Cortex of kidney (tissue), 1 donor: ENCODE data around the gene YPEL3.
A peak's percentile ranks its signal among the peaks of the same experiment; 100 is the strongest.
"Not testable (repeated sequence)": the region's sequence is repeated elsewhere in the genome, so short reads cannot be mapped to it uniquely, and the experiment has no call there.

Source experiments
- DNase-seq: peaks from one replicate; lab custom pipeline; 2025; lab: John Stamatoyannopoulos, UW

The YPEL3 gene

DNA sequence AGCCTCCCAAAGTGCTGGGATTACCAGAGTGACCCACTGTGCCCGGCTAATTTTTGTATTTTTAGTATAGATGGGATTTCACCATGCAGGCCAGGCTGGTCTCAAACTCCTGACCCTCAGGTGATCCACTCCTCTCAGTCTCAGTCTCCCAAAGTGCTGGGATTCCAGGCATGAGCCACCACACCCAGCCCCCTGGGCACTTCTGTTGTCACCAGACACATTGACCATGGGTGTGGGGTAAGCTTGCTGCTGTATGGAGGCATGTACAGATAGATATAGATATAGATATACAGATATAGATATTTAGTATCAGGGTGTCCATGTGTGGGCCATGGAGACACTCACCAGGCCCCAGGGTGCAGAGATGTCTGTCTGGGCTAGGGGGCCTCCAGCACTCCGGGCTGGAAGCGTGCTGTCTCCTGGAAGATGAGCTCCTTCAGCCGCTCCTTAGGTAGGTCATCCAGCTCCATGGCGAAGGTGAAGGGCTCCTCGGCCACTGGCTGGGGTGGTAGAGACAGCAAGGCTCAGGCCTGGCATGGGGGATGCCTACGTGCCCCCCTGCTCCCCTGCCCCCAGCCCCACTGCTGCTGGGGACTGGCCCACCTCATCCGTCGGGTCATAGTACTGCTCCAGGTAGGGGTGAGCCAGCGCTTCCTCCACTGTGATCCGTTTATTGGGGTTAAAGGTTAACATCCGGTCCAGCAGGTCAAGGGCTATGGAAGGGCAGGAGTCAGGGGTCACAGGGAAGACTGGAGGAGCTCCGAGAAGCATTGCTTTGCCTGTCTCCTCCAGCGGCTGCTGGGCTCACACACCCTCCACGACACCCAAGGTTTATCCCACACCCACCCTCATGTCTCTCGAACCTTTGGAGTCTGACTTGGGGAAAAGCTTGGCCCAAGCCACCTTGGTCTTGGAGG, 20.5 kb upstream of the YPEL3 start:
- DNase-seq: no peak

GRCh38 chr16:30115238-30115637, 19.2 kb upstream of the YPEL3 start:
- DNase-seq: no peak

- DNase-seq: not testable (repeated sequence)
Measured at GRCh38 chr16:30114833-30115232, 18.8 kb upstream of the YPEL3 start.

- no peak for DNase-seq
Measured at GRCh38 chr16:30114411-30114810, 18.4 kb upstream of the YPEL3 start.

- no peak for DNase-seq
Measured at GRCh38 chr16:30113711-30114333, 17.8 kb upstream of the YPEL3 start.

- DNase-seq: no peak
Measured at GRCh38 chr16:30113031-30113710, 17.2 kb upstream of the YPEL3 start, which contains the start of gene GDPD3. Gene GDPD3, minus strand, starts transcription at chr16:30113537. Its CDS starts 59 bp downstream, at chr16:30113478.

GRCh38 chr16:30112197-30113030, 16.4 kb upstream of the YPEL3 start:
- DNase-seq: no peak

DNA sequence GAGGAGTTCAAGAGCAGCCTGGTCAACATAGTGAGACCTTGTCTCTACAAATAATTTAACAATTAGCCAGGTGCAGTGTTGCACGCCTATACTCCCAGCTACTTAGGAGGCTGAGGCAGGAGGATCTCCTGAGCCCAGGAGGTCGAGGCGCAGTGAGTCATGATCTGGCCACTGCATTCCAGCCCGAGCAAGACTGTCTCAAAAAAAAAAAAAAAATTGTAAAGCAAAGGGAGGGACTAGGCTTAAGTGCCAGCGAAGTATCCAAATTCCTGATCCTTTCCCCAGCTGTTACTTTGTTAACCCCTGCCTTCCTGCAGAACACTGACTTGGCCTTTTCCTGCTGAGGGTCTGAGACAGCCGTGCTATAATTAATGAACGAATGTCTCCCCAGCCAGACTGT, 14.6 kb upstream of the YPEL3 start:
- DNase-seq: no peak

- DNase-seq: no peak
Measured at GRCh38 chr16:30108059-30108850, 12.2 kb upstream of the YPEL3 start.

DNA sequence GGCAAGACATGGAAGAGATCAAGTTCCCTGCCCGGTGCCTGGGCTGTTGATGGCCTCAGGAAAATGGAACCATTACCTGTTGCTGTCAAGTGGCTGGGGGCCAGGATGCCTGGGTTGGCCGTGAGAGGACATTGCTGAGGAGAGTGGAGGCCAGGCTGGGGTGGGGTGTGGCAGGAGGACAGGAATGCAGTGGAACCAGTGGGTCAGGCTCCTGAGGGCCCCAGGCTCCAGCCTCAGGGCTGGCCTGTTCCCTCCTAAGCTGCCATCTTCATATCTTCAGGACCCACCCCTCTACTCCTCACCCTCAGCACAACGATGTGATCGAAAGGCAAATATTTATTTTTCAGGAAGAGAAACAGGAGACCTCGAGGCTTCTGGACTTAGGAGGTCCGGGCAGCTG, 8.5 kb upstream of the YPEL3 start:
- no peak for DNase-seq

GRCh38 chr16:30104090-30104489, 8.1 kb upstream of the YPEL3 start:
- no peak for DNase-seq

- no peak for DNase-seq
Measured at GRCh38 chr16:30096862-30097563, 1.0 kb upstream of the YPEL3 start.

DNA sequence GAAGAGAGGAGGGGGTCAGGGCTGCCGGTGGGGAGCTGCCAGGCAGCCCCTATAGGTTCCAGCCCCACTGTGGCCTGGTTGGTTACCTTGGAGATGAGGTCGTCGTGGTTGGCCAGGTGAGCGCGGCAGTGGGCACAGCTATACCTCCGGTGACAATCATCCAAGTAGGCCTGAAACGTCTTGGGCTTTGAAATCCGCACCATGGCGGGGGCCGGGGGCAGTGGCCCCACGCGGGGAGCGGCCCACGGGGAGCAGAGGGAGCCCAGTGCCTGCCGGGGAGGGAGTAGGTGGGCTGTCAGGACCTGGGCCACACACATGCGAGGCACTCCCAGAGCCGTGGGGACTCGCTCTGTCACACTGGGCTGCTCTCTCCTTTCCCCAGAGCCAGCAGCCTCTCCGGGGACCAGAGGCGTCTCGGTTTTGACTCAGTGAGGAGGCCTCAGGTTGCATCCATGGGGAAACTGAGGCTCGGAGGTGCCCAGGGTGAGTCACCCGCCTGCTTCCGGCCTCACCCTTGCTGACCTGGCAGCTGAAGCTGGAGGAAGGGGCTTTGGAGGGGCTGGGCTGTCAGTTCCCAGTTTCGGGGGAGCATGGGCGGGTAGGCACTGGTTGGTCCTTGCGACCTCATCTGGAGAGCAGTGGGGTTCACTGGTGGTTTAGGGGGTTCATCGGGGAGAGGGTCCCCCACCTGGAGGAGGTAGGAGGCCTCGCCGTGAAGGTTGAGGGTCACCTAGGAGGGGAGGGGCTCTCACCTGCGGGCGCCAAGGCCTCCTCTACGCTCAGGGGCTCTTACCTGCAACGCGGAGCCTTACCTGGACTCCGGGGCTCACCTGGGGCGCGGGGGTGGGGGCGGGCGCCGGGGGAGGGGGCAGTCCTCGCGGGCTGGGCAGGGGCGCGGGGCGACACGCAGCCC, 591 bp downstream of the YPEL3 start:
- DNase-seq: no peak

DNA sequence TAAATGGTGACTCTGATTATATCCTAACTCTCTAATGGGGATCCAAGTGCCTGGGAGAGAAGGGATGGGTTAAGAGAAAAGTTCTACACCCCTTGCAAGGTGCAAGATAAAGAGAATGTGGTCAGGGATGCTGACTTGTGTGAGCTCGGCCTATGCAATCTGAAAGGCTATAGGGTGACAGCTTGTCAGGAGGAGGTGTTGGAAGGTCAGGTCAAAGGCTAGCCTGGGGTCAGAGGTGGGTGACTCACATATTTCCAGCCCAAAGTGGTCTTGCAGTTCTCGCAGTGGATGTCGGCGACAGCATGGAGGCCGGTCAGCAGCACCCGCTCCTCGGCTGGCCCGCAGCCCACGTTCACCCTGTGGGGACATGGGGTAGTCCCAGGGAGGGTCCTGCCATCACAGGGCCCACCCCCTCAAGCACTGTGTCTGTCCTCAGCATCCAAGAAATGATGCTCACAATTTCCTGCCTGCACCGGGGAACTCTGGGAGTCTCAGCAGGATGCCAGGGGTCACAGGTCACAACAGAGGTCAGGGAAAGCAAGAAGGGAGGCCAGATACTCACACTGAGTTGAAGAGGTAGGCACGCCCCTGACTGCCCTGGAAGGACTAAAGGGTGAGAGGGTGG, 1.4 kb downstream of the YPEL3 start:
- DNase-seq: no peak

DNA sequence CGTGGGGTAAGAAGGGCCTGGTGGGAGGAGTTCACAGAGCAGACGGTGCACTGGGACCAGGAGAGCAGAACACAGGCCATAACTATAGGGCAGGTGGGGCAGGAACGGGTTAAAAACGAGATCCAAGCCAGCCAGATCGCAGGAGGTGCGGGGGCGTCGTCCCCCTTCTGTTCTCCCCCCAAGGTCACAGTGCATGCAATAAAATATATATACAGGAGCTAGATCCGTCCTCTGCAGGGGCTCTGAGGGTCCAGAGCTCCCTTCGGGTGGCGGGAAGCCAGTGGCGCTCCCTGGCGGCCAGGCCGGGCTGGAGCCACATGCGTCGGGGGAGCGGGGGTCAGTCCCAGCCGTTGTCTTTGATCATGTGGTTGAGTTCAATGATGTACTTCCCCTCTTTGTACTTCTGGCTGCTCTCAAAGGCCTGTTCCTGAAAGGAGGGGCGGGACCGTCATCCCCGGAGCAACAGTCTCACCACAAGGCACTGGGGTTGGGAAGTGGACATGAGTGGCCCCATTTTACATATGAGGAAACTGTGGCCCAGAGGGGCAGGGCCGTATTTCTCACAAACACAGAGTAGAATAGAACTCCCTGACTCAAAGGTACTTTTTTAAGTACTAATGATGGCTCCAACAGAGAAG, 3.5 kb downstream of the YPEL3 start:
- no peak for DNase-seq

- peak; percentile 72 for DNase-seq
Measured at GRCh38 chr16:30091474-30092372, 4.3 kb downstream of the YPEL3 start, which contains the start of gene TBX6. Gene TBX6, minus strand, starts transcription at chr16:30091924. Its CDS starts 731 bp downstream, at chr16:30091193.
